H54 (cell line): ENCODE results near the gene NHEJ1.

Source experiments
- DNase-seq: peaks from one replicate; pipeline ENCODE4 v3.0.0; 2011; ENCODE audit warnings: low spot score, mixed read lengths; ENCODE audit not compliant: insufficient read length
- FAIRE-seq: peaks from 3 replicates; lab custom pipeline; 2011; peaks lifted over from hg19 to GRCh38; lab: Jason Lieb, UNC
- POLR2A ChIP-seq: IDR thresholded peaks from 2 replicates; pipeline ENCODE4 v1.6.1; 2011; ENCODE audit warnings: low read depth, mild to moderate bottlenecking, low read length

The NHEJ1 gene

DNA sequence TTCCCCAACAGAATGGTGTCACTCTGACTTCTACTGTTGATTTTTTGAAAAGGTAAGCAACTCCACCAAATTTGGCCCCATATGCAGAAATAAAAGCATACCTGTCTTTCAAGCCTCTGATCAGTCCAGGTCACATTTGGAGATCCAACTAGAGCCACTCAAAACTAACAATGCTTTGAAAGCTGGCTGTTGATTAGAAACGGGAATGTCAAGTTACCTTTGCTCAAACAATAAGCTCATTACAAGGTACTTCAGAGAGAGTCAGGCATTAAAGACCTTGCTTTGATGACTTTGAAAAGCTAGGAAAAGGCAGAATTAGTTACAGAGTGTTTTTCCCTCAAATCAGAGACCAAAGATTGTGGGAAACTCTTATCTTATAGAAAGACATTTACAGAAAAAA lies 95.1 kb downstream of the NHEJ1 start:
- DNase-seq (no peak), FAIRE-seq (no peak)
- TF ChIP-seq POLR2A = no peak

GRCh38 chr2:219062081-219062480 lies 98.5 kb downstream of the NHEJ1 start:
- TF ChIP-seq POLR2A = no peak
- DNase-seq (no peak), FAIRE-seq (no peak)

DNA sequence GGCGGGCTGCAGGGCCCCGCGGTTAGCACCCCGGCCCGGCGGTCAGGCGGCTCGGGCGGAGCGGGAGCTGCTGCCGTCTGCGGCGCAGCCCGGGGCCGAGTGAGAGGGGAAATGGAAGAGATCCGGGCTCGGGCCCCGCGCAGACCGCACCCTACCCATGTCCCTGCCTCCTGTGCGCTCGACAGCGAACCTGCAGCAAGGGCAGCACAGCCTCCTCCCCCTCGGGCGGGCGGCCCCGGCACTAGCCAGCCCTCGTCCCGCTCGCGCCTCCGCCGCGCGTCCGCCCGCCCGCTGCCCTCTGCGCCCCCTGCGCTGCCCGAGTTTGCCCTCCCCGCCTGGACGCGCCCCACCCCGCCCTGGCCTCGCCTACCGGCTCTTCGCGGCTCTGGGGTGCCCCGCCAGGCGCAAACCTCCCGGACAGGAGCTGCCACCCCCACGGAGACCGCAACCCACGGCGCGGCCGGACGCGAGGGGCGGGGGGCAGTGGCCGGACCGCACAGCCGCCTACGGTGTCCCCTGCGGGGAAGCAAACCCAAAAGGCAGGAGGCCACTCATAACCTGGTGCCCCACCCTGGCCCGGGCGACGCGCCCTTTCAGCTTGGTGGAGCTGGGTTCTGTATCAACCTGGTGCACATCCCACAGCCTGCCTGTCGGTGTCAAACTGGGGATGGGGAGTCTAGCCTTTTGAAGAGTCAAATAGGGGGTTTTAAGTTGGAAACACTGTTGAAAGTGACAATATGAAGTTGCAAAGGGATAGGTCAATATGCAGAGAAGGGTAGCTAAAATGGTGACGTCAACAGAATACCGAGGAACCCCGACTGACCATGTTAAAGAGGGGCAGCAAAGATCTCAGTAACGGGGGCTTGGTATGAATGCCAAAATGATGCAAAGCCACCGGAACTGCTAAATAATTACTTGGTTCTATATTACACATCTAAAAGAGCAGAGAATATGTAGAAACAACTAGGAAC lies 99.5 kb downstream of the NHEJ1 start, which contains the start of gene IHH:
Gene IHH (minus strand): TSS at position 101 of the 971 bp plus-strand sequence. CDS start 454 bp downstream, outside the sequence.
- FAIRE-seq (no peak), DNase-seq (no peak)
- TF ChIP-seq POLR2A = no peak

DNA sequence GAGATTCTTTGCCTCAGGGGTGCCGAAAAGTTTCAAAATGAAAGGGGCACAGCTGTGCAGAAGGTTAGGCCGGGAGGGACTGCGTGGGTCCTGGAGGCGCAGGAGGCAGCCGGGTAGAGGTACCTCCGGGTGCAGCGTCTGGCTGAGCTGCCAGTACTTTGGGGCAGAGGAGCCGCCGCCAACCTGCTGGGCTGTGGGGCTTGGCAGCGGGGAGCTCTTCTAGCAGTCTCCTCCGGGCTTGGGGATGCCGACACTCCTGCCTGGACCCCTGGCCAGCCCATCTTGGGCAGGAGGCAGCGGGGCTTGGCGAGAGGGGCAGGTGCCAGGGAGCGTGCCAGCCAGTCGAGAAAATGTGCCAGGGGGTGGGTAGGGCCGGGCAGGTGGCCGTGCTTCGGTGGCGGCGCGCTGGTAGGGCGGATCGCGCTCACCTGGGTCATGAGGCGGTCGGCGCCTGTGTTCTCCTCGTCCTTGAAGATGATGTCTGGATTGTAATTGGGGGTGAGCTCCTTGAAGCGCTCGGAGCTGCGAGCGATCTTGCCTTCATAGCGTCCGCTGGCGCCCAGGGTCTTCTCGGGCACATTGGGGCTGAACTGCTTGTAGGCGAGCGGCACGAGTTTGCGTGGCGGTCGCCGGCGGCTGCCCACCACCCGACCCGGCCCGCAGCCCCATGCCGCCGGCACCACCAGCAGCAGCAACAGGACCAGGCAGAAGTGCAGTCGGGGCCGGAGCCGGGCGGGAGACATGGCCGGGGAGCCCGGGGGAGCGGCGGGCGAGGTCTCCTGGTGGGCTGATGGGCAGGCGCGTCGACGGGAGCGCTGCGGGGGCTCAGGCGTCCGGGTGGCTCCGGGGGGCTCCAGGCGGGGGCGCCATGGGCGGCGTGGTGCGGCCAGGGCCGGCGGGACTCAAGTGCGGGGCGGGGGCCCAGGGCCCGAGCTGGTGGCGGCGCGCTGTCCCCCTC lies 100.6 kb downstream of the NHEJ1 start:
- no peak for DNase-seq
- FAIRE-seq = no peak
- no peak for TF ChIP-seq POLR2A

- no peak for TF ChIP-seq POLR2A
- FAIRE-seq (no peak), DNase-seq (no peak)
Observed at GRCh38 chr2:219059375-219059724, 101.3 kb downstream of the NHEJ1 start.

DNA sequence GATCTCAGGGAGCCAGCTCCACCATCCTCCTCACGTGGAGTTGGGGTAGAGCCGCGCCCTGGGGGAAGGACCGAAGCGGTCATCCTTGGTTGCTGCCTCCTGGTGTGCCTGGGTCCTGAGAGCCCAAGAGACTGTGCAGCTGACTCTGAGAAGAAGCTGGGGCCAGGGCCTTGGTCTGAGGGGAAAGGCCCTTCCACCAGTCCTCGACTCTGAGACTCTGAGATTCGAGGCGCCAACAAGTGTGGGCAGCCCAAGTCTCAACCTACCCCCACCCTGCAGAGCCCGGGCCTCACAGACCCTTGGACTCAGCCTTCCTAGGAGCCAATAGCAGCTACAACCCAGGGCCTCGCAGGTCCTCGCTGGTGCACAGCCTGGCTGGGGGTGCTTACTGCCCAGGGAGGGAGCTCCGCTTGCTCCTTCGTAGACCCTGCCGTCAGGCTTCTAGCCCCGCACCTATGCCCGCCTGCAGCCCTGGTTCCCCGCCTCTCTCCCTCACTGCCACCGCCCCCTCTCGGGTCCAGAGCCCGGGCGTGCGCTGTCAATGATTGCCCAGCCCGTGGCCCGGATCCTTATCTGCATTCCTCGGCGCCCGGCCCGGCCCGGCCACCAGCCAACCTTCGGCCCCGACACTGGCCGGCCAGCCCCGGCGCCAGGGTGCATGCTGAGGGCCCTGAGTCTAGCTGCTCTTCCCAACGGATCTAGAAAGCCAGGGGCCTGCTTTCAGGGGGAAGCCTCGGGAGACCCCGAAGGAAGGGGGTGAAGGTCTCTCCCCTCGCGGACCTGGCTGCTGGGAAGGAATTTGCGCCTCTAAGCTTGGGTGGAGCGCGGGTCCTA lies 101.9 kb downstream of the NHEJ1 start:
- no peak for TF ChIP-seq POLR2A
- no peak for FAIRE-seq

DNA sequence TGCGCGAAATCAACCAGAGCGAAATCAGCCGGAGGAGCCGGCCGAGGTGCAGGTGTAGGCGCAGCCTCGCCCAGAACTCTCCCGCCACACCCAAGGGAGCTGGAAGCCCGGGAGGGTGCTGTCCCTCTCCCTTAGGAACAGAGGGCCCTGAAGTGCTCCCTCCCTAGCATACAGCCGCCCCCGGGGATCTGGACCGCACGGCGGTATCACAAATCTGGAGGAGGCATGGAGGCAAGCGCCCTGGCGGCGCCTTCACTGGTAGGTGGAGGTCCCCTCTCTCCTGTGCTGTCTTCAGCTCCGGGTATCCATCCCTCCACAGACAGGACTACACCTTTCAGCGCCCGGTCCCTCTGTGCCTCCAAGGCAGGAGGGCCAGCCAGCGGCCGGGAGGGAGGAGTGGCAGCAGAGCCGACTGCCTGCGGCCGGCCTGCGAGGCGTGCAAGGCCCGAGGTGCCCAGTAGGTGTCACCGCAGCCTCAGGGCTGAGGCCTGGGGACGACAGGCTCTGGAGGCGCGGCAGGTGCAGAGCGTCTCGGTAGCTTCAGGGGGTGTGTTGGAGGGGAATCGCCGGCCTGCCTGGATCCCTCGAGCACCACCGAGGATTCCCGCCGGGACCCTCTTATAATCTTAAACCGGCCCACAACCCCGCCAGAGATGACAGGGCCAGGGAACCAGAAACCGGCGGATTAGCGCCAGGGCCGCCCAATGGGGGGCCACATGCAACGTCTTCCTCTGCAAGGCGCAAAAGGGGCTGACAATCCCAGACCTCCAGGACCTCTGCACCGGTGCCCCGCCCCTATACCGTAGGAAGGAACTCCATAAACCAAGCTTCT lies 102.7 kb downstream of the NHEJ1 start:
- no peak for FAIRE-seq
- peak; percentile 86 for DNase-seq
- no peak for TF ChIP-seq POLR2A

More for the DNA sequence above, 101.9 kb downstream of the NHEJ1 start:
- no peak for DNase-seq

DNA sequence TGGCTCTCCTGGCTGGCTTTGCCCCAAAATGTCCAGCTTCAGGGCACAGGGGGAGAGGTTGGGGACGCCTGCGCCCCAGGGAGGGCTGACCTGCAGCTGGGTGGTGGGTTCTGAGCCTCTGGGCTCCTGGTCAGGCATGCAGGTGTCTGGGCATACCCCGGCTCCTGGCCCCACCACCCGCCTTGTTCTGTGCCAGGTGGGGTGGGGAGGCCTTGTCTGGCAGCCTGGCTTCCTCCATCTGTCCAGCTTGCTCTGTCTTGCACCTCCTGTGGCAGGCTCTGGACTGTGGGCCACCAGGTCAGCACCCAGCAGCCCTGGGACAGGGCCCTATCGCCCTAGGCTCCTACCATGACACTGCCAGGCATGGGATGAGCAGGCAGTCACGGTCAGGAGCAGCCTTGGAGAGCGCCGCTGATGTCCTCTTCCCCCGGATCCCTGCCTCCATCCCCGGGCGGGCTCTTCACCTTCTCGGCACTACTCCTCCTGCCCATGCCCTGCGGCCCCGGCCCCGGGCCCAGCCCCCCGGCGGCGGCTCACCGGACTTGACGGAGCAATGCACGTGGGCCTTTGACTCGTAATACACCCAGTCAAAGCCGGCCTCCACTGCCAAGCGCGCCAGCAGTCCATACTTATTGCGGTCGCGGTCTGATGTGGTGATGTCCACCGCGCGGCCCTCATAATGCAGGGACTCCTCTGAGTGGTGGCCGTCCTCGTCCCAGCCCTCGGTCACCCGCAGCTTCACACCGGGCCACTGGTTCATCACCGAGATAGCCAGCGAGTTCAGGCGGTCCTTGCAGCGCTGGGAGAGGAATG lies 103.5 kb downstream of the NHEJ1 start:
- no peak for TF ChIP-seq POLR2A
- FAIRE-seq (no peak), DNase-seq (no peak)

GRCh38 chr2:219056176-219056895 lies 104.3 kb downstream of the NHEJ1 start:
- FAIRE-seq = no peak
- no peak for DNase-seq
- no peak for TF ChIP-seq POLR2A

DNA sequence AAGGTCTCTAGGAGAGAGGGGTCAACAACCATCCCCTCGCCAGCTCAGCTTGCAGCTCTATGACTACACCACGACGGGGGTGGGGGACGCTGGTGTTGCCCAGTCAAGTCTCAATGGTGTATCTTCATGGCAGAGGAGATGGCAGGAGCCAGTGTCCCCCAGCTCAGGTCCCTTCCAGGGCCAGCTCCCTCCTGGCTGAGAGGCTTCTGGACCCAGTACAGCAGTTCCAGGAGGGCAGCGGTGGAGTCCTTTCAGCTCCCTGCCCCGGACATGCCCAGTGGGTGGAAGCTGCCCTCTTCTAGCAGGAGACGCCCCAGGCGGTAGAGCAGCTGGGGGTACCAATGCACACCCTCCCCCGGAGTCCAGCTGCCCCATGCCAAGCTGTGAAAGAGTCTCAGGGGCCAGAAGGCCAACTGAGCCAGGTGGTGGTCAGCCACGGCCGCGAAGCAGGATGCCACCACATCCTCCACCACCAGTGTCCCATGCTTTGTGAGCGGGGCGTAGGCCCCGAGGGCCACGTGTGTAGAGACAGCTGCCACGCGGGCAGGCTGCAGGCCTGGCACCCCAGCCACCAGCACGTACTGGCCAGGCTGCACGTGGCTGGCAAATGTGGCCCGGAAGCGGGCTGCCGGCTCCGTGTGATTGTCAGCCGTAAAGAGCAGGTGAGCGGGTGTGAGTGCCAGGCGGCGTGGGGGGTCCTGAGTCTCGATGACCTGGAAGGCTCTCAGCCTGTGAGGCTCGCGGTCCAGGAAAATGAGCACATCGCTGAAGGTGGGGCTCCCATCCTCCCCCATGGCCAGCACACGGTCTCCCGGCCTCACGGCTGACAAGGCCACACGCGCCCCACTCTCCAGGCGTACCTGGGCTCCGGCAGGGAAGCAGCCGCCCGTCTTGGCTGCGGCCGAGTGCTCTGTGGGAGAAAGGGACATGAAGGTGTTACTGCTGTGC lies 105.4 kb downstream of the NHEJ1 start:
- no peak for TF ChIP-seq POLR2A
- DNase-seq (no peak), FAIRE-seq (no peak)
